Measurements from ENCODE around the gene GNB1L.

The GNB1L gene

GRCh38 chr22:19815093-19815822 lies 39.4 kb downstream of the GNB1L start:
- Histone ChIP-seq H3K4ac (ENCODE audit: low read depth in 1 of 2, low read length in 2 of 2) (no peak overlapping the region), H3K14ac (ENCODE audit: low read length in 2 of 2) (no peak overlapping the region), H3K9ac (ENCODE audit: low read length) (peak overlapping the region; percentile 21), H3K36me3 (ENCODE audit: control insufficient read depth in 1 of 2, insufficient read depth in 2 of 2, low read depth in 1 of 2, low read length in 2 of 2) (peaks cover 0 to 44% of the 10 kb centered on the region in 2 experiments), H2AK5ac (ENCODE audit: low read length, severe bottlenecking) (no peak overlapping the region), H3K23ac (ENCODE audit: low read length in 2 of 2) (no peak overlapping the region), H3K18ac (ENCODE audit: low read depth in 1 of 2, low read length in 2 of 2) (no peak overlapping the region), H3K27me3 (ENCODE audit: control insufficient read depth in 1 of 2, insufficient read depth in 1 of 2, low read length in 2 of 2) (no peaks in the 10 kb centered on the region), H2BK120ac (ENCODE audit: low read depth, low read length) (no peak overlapping the region), H4K8ac (ENCODE audit: low read length) (no peak overlapping the region), H3K4me2 (ENCODE audit: low read length, poor library complexity, severe bottlenecking) (no peak overlapping the region), H4K91ac (ENCODE audit: low read length) (no peak overlapping the region), H2BK5ac (ENCODE audit: low read depth, low read length, poor library complexity, severe bottlenecking) (no peak overlapping the region), H2BK15ac (ENCODE audit: low read depth, poor library complexity, severe bottlenecking) (no peak overlapping the region), H2BK12ac (ENCODE audit: low read length in 2 of 2) (no peak overlapping the region), H3K27ac (ENCODE audit: low read length, poor library complexity, severe bottlenecking) (no peak overlapping the region), H2AFZ (ENCODE audit: low read depth, low read length) (no peak overlapping the region), H3K4me1 (ENCODE audit: control insufficient read depth, insufficient read depth, low read depth, low read length) (peaks cover 12% of the 10 kb centered on the region), H3K9me3 (ENCODE audit: control insufficient read depth, low read length) (no peaks in the 10 kb centered on the region), H3K4me3 (ENCODE audit: insufficient read depth in 1 of 2, low read depth in 1 of 2, low read length in 2 of 2) (no peak overlapping the region), H3K79me1 (replicated peaks; ENCODE audit: low read length, poor library complexity, severe bottlenecking) (no peaks in the 10 kb centered on the region)
- WGBS, result 97% methylated on average over 17 of the region's 18 CpGs
- no peak for DNase-seq

GRCh38 chr22:19814428-19814827 lies 40.2 kb downstream of the GNB1L start:
- H3K4ac ChIP-seq (ENCODE audit: low read depth in 1 of 2, low read length in 2 of 2), result no peak overlapping the region
- no peak overlapping the region for H3K9ac ChIP-seq (ENCODE audit: low read length)
- no peak overlapping the region for H4K91ac ChIP-seq (ENCODE audit: low read length)
- H2AFZ ChIP-seq (ENCODE audit: low read depth, low read length), result no peak overlapping the region
- H3K18ac ChIP-seq (ENCODE audit: low read depth in 1 of 2, low read length in 2 of 2), result no peak overlapping the region
- no peak overlapping the region for H3K27ac ChIP-seq (ENCODE audit: low read length, poor library complexity, severe bottlenecking)
- no peak overlapping the region for H2BK15ac ChIP-seq (ENCODE audit: low read depth, poor library complexity, severe bottlenecking)
- no peak overlapping the region for H4K8ac ChIP-seq (ENCODE audit: low read length)
- no peak overlapping the region for H2BK12ac ChIP-seq (ENCODE audit: low read length in 2 of 2)
- DNase-seq, result no peak
- no peaks in the 10 kb centered on the region for H3K9me3 ChIP-seq (ENCODE audit: control insufficient read depth, low read length)
- no peak overlapping the region for H2BK120ac ChIP-seq (ENCODE audit: low read depth, low read length)
- no peak overlapping the region for H3K14ac ChIP-seq (ENCODE audit: low read length in 2 of 2)
- no peak overlapping the region for H3K23ac ChIP-seq (ENCODE audit: low read length in 2 of 2)
- H3K4me3 ChIP-seq (ENCODE audit: insufficient read depth in 1 of 2, low read depth in 1 of 2, low read length in 2 of 2), result no peak overlapping the region
- no peaks in the 10 kb centered on the region for H3K27me3 ChIP-seq (ENCODE audit: control insufficient read depth in 1 of 2, insufficient read depth in 1 of 2, low read length in 2 of 2)
- H3K36me3 ChIP-seq (ENCODE audit: control insufficient read depth in 1 of 2, insufficient read depth in 2 of 2, low read depth in 1 of 2, low read length in 2 of 2), result peaks cover 0 to 36% of the 10 kb centered on the region in 2 experiments
- no peak overlapping the region for H2AK5ac ChIP-seq (ENCODE audit: low read length, severe bottlenecking)
- H3K4me1 ChIP-seq (ENCODE audit: control insufficient read depth, insufficient read depth, low read depth, low read length), result peaks cover 13% of the 10 kb centered on the region
- H3K79me1 ChIP-seq (replicated peaks; ENCODE audit: low read length, poor library complexity, severe bottlenecking), result no peaks in the 10 kb centered on the region
- H2BK5ac ChIP-seq (ENCODE audit: low read depth, low read length, poor library complexity, severe bottlenecking), result no peak overlapping the region
- no peak overlapping the region for H3K4me2 ChIP-seq (ENCODE audit: low read length, poor library complexity, severe bottlenecking)
- 95% methylated on average over 4 of the region's 5 CpGs for WGBS

GRCh38 chr22:19812910-19813309 lies 41.8 kb downstream of the GNB1L start:
- 98% methylated on average over 11 of the region's 11 CpGs for WGBS
- H2AK5ac ChIP-seq (ENCODE audit: low read length, severe bottlenecking), result no peak overlapping the region
- no peak overlapping the region for H3K27ac ChIP-seq (ENCODE audit: low read length, poor library complexity, severe bottlenecking)
- H4K91ac ChIP-seq (ENCODE audit: low read length), result no peak overlapping the region
- H3K4me1 ChIP-seq (ENCODE audit: control insufficient read depth, insufficient read depth, low read depth, low read length), result peaks cover 13% of the 10 kb centered on the region
- H4K8ac ChIP-seq (ENCODE audit: low read length), result no peak overlapping the region
- no peak overlapping the region for H3K14ac ChIP-seq (ENCODE audit: low read length in 2 of 2)
- H3K36me3 ChIP-seq (ENCODE audit: control insufficient read depth in 1 of 2, insufficient read depth in 2 of 2, low read depth in 1 of 2, low read length in 2 of 2), result peaks cover 0 to 27% of the 10 kb centered on the region in 2 experiments
- H2BK120ac ChIP-seq (ENCODE audit: low read depth, low read length), result no peak overlapping the region
- H3K9ac ChIP-seq (ENCODE audit: low read length), result no peak overlapping the region
- H3K4me3 ChIP-seq (ENCODE audit: insufficient read depth in 1 of 2, low read depth in 1 of 2, low read length in 2 of 2), result no peak overlapping the region
- no peaks in the 10 kb centered on the region for H3K79me1 ChIP-seq (replicated peaks; ENCODE audit: low read length, poor library complexity, severe bottlenecking)
- no peak overlapping the region for H2AFZ ChIP-seq (ENCODE audit: low read depth, low read length)
- no peak overlapping the region for H2BK5ac ChIP-seq (ENCODE audit: low read depth, low read length, poor library complexity, severe bottlenecking)
- H2BK15ac ChIP-seq (ENCODE audit: low read depth, poor library complexity, severe bottlenecking), result no peak overlapping the region
- no peak overlapping the region for H3K23ac ChIP-seq (ENCODE audit: low read length in 2 of 2)
- H3K4me2 ChIP-seq (ENCODE audit: low read length, poor library complexity, severe bottlenecking), result no peak overlapping the region
- H3K27me3 ChIP-seq (ENCODE audit: control insufficient read depth in 1 of 2, insufficient read depth in 1 of 2, low read length in 2 of 2), result no peaks in the 10 kb centered on the region
- no peak for DNase-seq
- H2BK12ac ChIP-seq (ENCODE audit: low read length in 2 of 2), result no peak overlapping the region
- H3K4ac ChIP-seq (ENCODE audit: low read depth in 1 of 2, low read length in 2 of 2), result no peak overlapping the region
- H3K18ac ChIP-seq (ENCODE audit: low read depth in 1 of 2, low read length in 2 of 2), result no peak overlapping the region
- no peaks in the 10 kb centered on the region for H3K9me3 ChIP-seq (ENCODE audit: control insufficient read depth, low read length)

GRCh38 chr22:19811811-19812771 lies 42.6 kb downstream of the GNB1L start:
- H3K4me3 ChIP-seq (ENCODE audit: insufficient read depth in 1 of 2, low read depth in 1 of 2, low read length in 2 of 2), result no peak overlapping the region
- peaks cover 0 to 28% of the 10 kb centered on the region in 2 experiments for H3K36me3 ChIP-seq (ENCODE audit: control insufficient read depth in 1 of 2, insufficient read depth in 2 of 2, low read depth in 1 of 2, low read length in 2 of 2)
- H2BK12ac ChIP-seq (ENCODE audit: low read length in 2 of 2), result no peak overlapping the region
- H2BK5ac ChIP-seq (ENCODE audit: low read depth, low read length, poor library complexity, severe bottlenecking), result no peak overlapping the region
- no peak overlapping the region for H2AFZ ChIP-seq (ENCODE audit: low read depth, low read length)
- no peaks in the 10 kb centered on the region for H3K9me3 ChIP-seq (ENCODE audit: control insufficient read depth, low read length)
- no peak overlapping the region for H2AK5ac ChIP-seq (ENCODE audit: low read length, severe bottlenecking)
- H3K18ac ChIP-seq (ENCODE audit: low read depth in 1 of 2, low read length in 2 of 2), result no peak overlapping the region
- no peak overlapping the region for H4K91ac ChIP-seq (ENCODE audit: low read length)
- WGBS, result 95% methylated on average over 36 of the region's 36 CpGs
- H3K79me1 ChIP-seq (replicated peaks; ENCODE audit: low read length, poor library complexity, severe bottlenecking), result no peaks in the 10 kb centered on the region
- no peak for DNase-seq
- H3K4me2 ChIP-seq (ENCODE audit: low read length, poor library complexity, severe bottlenecking), result no peak overlapping the region
- no peak overlapping the region for H3K14ac ChIP-seq (ENCODE audit: low read length in 2 of 2)
- H2BK120ac ChIP-seq (ENCODE audit: low read depth, low read length), result no peak overlapping the region
- H3K4ac ChIP-seq (ENCODE audit: low read depth in 1 of 2, low read length in 2 of 2), result no peak overlapping the region
- no peak overlapping the region for H2BK15ac ChIP-seq (ENCODE audit: low read depth, poor library complexity, severe bottlenecking)
- peaks cover 13% of the 10 kb centered on the region for H3K4me1 ChIP-seq (ENCODE audit: control insufficient read depth, insufficient read depth, low read depth, low read length)
- no peaks in the 10 kb centered on the region for H3K27me3 ChIP-seq (ENCODE audit: control insufficient read depth in 1 of 2, insufficient read depth in 1 of 2, low read length in 2 of 2)
- H3K9ac ChIP-seq (ENCODE audit: low read length), result no peak overlapping the region
- H3K23ac ChIP-seq (ENCODE audit: low read length in 2 of 2), result no peak overlapping the region
- no peak overlapping the region for H3K27ac ChIP-seq (ENCODE audit: low read length, poor library complexity, severe bottlenecking)
- no peak overlapping the region for H4K8ac ChIP-seq (ENCODE audit: low read length)
